Muscle layer of duodenum (tissue), 2 donors: ENCODE measurements around the gene CCDC195.

Experiments used
- H3K27ac ChIP-seq: one replicate; pipeline ENCODE4 v1.7.0; 2013; ENCODE audit warnings: mild to moderate bottlenecking, low read length
- H3K27me3 ChIP-seq: one replicate; pipeline ENCODE4 v1.7.0; 2013; ENCODE audit warnings: low read depth, mild to moderate bottlenecking, control low read depth, low read length
- H3K36me3 ChIP-seq, 2 donors: one replicate each; pipeline ENCODE4 v1.7.0; 2013; ENCODE audit warnings: low read length in 2 of 2, control low read depth in 1 of 2, mild to moderate bottlenecking in 1 of 2; ENCODE audit not compliant: insufficient read depth in 2 of 2, control insufficient read depth in 1 of 2
- H3K4me1 ChIP-seq, 2 donors: one replicate each; pipeline ENCODE4 v1.7.0; 2013; ENCODE audit warnings: low read length in 2 of 2, mild to moderate bottlenecking in 2 of 2, control low read depth in 1 of 2, moderate library complexity in 1 of 2; ENCODE audit not compliant: insufficient read depth in 2 of 2, control insufficient read depth in 1 of 2
- H3K4me3 ChIP-seq, 2 donors: one replicate each; pipeline ENCODE4 v1.7.0; 2013; ENCODE audit warnings: low read length in 2 of 2, low read depth in 1 of 2, mild to moderate bottlenecking in 1 of 2
- H3K9me3 ChIP-seq, 2 donors: one replicate each; pipeline ENCODE4 v1.7.0; 2013; ENCODE audit warnings: low read length in 2 of 2, control low read depth in 1 of 2, mild to moderate bottlenecking in 1 of 2; ENCODE audit not compliant: control insufficient read depth in 1 of 2
- donor health status: healthy.

CCDC195 gene

GRCh38 chr2:224716201-224716600, at the start of gene CCDC195:
CCDC195 (minus strand) TSS chr2:224716365; CDS start chr2:224716365, 0 bp downstream.
- no peaks in the 10 kb centered on the region for H3K36me3 ChIP-seq
- H3K27ac ChIP-seq = no peak within 1 kb of the TSS
- no peaks in the 10 kb centered on the region for H3K4me1 ChIP-seq
- no peak within 1 kb of the TSS for H3K4me3 ChIP-seq
- no peaks in the 10 kb centered on the region for H3K9me3 ChIP-seq
- no peaks in the 10 kb centered on the region for H3K27me3 ChIP-seq

- Histone ChIP-seq H3K27ac (no peak overlapping the region), H3K4me3 (no peak overlapping the region), H3K4me1 (no peaks in the 10 kb centered on the region), H3K9me3 (no peaks in the 10 kb centered on the region), H3K36me3 (no peaks in the 10 kb centered on the region), H3K27me3 (no peaks in the 10 kb centered on the region)
Observed at GRCh38 chr2:224764565-224765236, 48.5 kb upstream of the CCDC195 start.

GRCh38 chr2:224757934-224758548, 41.9 kb upstream of the CCDC195 start:
- Histone ChIP-seq H3K4me3 (peak overlapping the region in 1 of 2 donors; percentile 20), H3K36me3 (no peaks in the 10 kb centered on the region), H3K27me3 (no peaks in the 10 kb centered on the region), H3K27ac (no peak overlapping the region), H3K4me1 (no peaks in the 10 kb centered on the region), H3K9me3 (peaks cover 0 to 9% of the 10 kb centered on the region in 2 donors)

- Histone ChIP-seq H3K9me3 (peaks cover 0 to 9% of the 10 kb centered on the region in 2 donors), H3K27ac (no peak overlapping the region), H3K4me3 (no peak overlapping the region), H3K4me1 (no peaks in the 10 kb centered on the region), H3K27me3 (no peaks in the 10 kb centered on the region), H3K36me3 (no peaks in the 10 kb centered on the region)
Observed at GRCh38 chr2:224753743-224754540, 37.8 kb upstream of the CCDC195 start.

GRCh38 chr2:224751996-224752698, 36.0 kb upstream of the CCDC195 start:
- Histone ChIP-seq H3K27me3 (no peaks in the 10 kb centered on the region), H3K4me1 (no peaks in the 10 kb centered on the region), H3K36me3 (no peaks in the 10 kb centered on the region), H3K4me3 (no peak overlapping the region), H3K9me3 (no peaks in the 10 kb centered on the region), H3K27ac (no peak overlapping the region)

GRCh38 chr2:224749136-224749535, 33.0 kb upstream of the CCDC195 start:
- Histone ChIP-seq H3K36me3 (no peaks in the 10 kb centered on the region), H3K27me3 (no peaks in the 10 kb centered on the region), H3K4me1 (no peaks in the 10 kb centered on the region), H3K4me3 (no peak overlapping the region), H3K27ac (no peak overlapping the region), H3K9me3 (no peaks in the 10 kb centered on the region)

- no peak overlapping the region for H3K27ac ChIP-seq
- H3K9me3 ChIP-seq = no peaks in the 10 kb centered on the region
- no peaks in the 10 kb centered on the region for H3K27me3 ChIP-seq
- no peaks in the 10 kb centered on the region for H3K36me3 ChIP-seq
- no peak overlapping the region for H3K4me3 ChIP-seq
- H3K4me1 ChIP-seq = no peaks in the 10 kb centered on the region
Observed at GRCh38 chr2:224747765-224748164, 31.6 kb upstream of the CCDC195 start.

GRCh38 chr2:224736227-224736626, 20.1 kb upstream of the CCDC195 start:
- Histone ChIP-seq H3K27ac (no peak overlapping the region), H3K27me3 (no peaks in the 10 kb centered on the region), H3K4me3 (no peak overlapping the region), H3K36me3 (no peaks in the 10 kb centered on the region), H3K9me3 (peaks cover 0 to 9% of the 10 kb centered on the region in 2 donors), H3K4me1 (no peaks in the 10 kb centered on the region)

GRCh38 chr2:224734949-224735348, 18.8 kb upstream of the CCDC195 start:
- no peak overlapping the region for H3K4me3 ChIP-seq
- H3K9me3 ChIP-seq = peaks cover 0 to 9% of the 10 kb centered on the region in 2 donors
- no peaks in the 10 kb centered on the region for H3K4me1 ChIP-seq
- no peak overlapping the region for H3K27ac ChIP-seq
- H3K27me3 ChIP-seq = no peaks in the 10 kb centered on the region
- H3K36me3 ChIP-seq = no peaks in the 10 kb centered on the region

GRCh38 chr2:224731665-224732064, 15.5 kb upstream of the CCDC195 start:
- H3K9me3 ChIP-seq = peaks cover 5 to 18% of the 10 kb centered on the region in 2 donors

GRCh38 chr2:224729435-224729834, 13.3 kb upstream of the CCDC195 start:
- Histone ChIP-seq H3K9me3 (peaks cover 5 to 12% of the 10 kb centered on the region in 2 donors), H3K4me1 (no peaks in the 10 kb centered on the region), H3K36me3 (no peaks in the 10 kb centered on the region), H3K27me3 (no peaks in the 10 kb centered on the region), H3K4me3 (no peak overlapping the region), H3K27ac (no peak overlapping the region)

More at GRCh38 chr2:224731665-224732064, 15.5 kb upstream of the CCDC195 start:
- Histone ChIP-seq H3K4me3 (no peak overlapping the region), H3K27ac (no peak overlapping the region), H3K36me3 (no peaks in the 10 kb centered on the region), H3K4me1 (no peaks in the 10 kb centered on the region), H3K27me3 (no peaks in the 10 kb centered on the region)
